Stomach (tissue), 4 donors: ENCODE measurements around the gene IPO4.

Experiments
- CTCF ChIP-seq, 7 experiments: fragments of 450-650 bp in 4 of 7; fragments of 200-600 bp in 3 of 7; sonication (generic) in 3 of 7; IDR thresholded peaks; one replicate each; pipeline ENCODE4 v1.5.1; 2016 to 2019; ENCODE audit warnings: antibody characterized with exemption in 7 of 7, control low read depth in 2 of 7, mild to moderate bottlenecking in 1 of 7
- POLR2A ChIP-seq, 4 donors: fragments of 450-650 bp; IDR thresholded peaks; one replicate each; pipeline ENCODE4 v1.6.1; 2016; ENCODE audit warnings: antibody characterized with exemption in 4 of 4, control low read depth in 2 of 4, mild to moderate bottlenecking in 1 of 4, moderate library complexity in 1 of 4

GRCh38 chr14:24145219-24145618 lies 43.4 kb downstream of the IPO4 start:
- TF ChIP-seq POLR2A (IDR thresholded peaks at IDR 0.05) (no peak), CTCF (IDR thresholded peaks at IDR 0.05) (no peak)
